Stimulated activated CD8-positive, alpha-beta memory T cell treated with anti-CD3 and anti-CD28 coated beads, Interleukin-15, amount 100 ng/mL, for 24 hours (primary cell): ENCODE measurements around the gene GOLT1B.

Experiments used
- DNase-seq: peaks from one replicate; pipeline ENCODE4 v3.0.0-alpha.2; 2020; ENCODE audit warnings: low read depth

The GOLT1B gene

DNA sequence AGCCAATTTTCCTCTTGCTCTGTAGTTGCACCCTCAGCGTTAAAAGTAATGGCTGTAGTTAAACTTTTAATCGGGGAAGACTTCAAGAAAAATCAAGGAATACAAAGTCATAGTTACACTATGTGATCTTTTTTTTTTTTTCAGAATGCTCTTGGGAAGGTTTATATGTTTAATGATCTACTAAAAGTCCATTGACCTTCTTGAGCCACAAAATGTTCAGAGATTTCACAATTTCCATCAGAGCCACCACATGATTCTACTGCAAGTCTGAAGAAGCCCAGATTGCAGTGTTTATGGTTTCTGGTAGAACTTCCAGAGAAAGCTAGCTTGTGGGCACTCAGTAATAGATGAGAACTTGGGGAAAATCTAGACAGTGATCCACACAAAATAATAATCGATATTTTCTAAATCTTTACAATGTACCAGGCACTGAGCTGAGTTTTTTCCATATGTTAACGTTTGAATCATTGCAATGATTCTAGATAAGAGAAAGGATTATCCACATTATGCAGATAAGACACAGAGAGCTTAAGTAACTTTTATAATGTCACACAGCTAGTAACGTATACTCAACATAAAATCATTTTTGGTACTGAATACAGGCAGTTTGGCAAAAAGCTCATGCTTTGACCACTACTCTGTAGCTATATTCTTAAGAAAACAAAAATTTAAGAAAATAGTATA is 64.8 kb downstream of the GOLT1B start:
- DNase-seq, result no peak

DNA sequence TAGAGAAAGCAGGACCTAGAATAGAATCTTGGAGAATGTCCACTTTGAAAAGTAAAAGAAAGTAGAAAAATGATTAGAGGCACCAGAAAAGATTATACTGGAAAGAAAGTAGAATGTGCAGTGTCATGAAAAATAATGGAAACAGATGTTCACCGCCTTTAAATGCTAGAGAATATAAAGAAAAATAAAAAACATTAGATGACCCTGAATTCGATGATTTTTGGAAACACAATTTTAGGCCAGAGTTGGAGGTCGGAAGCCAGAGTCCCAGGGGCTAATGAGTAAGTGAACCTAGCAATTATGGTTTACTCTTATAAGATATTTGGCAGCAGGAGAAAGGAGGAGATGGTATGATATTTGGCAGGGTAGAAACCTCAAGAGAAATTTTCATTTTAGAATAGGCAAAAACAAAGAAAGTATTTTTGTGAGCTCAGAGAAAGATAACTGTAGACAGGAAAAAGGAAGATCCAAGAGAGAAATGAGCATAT is 65.4 kb downstream of the GOLT1B start:
- no peak for DNase-seq
